Chondrocyte (in vitro differentiated cells): ENCODE data around the gene ABCA4. TPM values are rescaled to one million over a fixed set of nuclear protein-coding genes. Genes with fewer than 3 reads are reported as not detected.

Source experiments
- DNase-seq: peaks from one replicate; pipeline ENCODE4 v3.0.0; 2021; ENCODE audit warnings: mixed read lengths, low spot score
- H3K27ac Mint-ChIP-seq: one replicate; pipeline ENCODE4 v1.8.0; 2021; ENCODE audit warnings: mild to moderate bottlenecking, moderate library complexity, mixed read lengths; ENCODE audit not compliant: unreplicated experiment
- H3K27me3 Mint-ChIP-seq: 2 replicates; pipeline ENCODE4 v1.8.0; 2021; ENCODE audit warnings: low read depth, mixed read lengths
- H3K36me3 Mint-ChIP-seq: 2 replicates; pipeline ENCODE4 v1.8.0; 2021; ENCODE audit warnings: low read depth, mixed read lengths
- H3K4me1 Mint-ChIP-seq: 2 replicates; pipeline ENCODE4 v1.8.0; 2021; ENCODE audit warnings: low read depth, mild to moderate bottlenecking, mixed read lengths
- H3K4me3 Mint-ChIP-seq: one replicate; pipeline ENCODE4 v1.8.0; 2021; ENCODE audit warnings: mild to moderate bottlenecking, moderate library complexity, mixed read lengths; ENCODE audit not compliant: unreplicated experiment
- H3K9me3 Mint-ChIP-seq: 2 replicates; pipeline ENCODE4 v1.8.0; 2021; ENCODE audit warnings: low read depth, mixed read lengths
- total RNA-seq: library from RNA; stranded (reverse); gene quantifications from 3 replicates; pipeline ENCODE4 v1.2.1, GENCODE V29; 2021
- TF ChIP-seq, protein P1 (sequence below): fragments of 200-600 bp; sonication (generic); IDR thresholded peaks from 2 replicates; pipeline ENCODE4 v1.5.0; 2021; ENCODE audit warnings: antibody characterized with exemption, mild to moderate bottlenecking, moderate library complexity

ABCA4 gene
- total RNA-seq, 1 donor from 2014 or later: 0.22 TPM

- Mint-ChIP-seq H3K4me3 (no peak overlapping the region), H3K4me1 (peaks cover 24% of the 10 kb centered on the region), H3K27me3 (no peaks in the 10 kb centered on the region), H3K27ac (peak overlapping the region; percentile 41), H3K36me3 (no peaks in the 10 kb centered on the region), H3K9me3 (no peaks in the 10 kb centered on the region)
- DNase-seq: no peak
- TF ChIP-seq, protein P1, sequence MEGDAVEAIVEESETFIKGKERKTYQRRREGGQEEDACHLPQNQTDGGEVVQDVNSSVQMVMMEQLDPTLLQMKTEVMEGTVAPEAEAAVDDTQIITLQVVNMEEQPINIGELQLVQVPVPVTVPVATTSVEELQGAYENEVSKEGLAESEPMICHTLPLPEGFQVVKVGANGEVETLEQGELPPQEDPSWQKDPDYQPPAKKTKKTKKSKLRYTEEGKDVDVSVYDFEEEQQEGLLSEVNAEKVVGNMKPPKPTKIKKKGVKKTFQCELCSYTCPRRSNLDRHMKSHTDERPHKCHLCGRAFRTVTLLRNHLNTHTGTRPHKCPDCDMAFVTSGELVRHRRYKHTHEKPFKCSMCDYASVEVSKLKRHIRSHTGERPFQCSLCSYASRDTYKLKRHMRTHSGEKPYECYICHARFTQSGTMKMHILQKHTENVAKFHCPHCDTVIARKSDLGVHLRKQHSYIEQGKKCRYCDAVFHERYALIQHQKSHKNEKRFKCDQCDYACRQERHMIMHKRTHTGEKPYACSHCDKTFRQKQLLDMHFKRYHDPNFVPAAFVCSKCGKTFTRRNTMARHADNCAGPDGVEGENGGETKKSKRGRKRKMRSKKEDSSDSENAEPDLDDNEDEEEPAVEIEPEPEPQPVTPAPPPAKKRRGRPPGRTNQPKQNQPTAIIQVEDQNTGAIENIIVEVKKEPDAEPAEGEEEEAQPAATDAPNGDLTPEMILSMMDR: no peak
These were observed 41.6 kb downstream of the ABCA4 start for GRCh38 chr1:94079080-94079940.

GRCh38 chr1:94072840-94073522 is 48.0 kb downstream of the ABCA4 start:
- Mint-ChIP-seq H3K9me3 (no peaks in the 10 kb centered on the region), H3K4me3 (no peak overlapping the region), H3K36me3 (no peaks in the 10 kb centered on the region), H3K27me3 (no peaks in the 10 kb centered on the region), H3K27ac (no peak overlapping the region), H3K4me1 (peaks cover 38% of the 10 kb centered on the region)
- TF ChIP-seq, protein P1: no peak
- DNase-seq: no peak

DNA sequence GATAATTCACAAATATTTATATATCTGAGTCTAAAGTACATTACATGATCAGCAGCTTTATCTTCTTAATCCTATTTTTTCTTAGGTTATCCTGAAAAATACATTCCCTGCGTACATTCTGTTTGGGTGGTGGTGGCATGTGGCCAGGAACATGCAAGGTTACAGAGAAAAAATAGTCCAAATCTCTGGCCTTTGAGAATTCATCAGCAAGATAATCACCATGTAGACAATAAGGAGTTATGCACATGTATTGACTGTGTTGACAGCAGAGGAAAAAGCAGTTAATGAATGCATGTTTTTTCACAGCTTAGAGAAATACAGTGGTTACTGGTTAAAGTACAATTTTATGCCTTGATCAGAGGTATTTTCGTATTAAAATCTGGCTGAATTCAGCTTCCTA is 49.0 kb downstream of the ABCA4 start:
- TF ChIP-seq, protein P1: no peak
- no peaks in the 10 kb centered on the region for H3K36me3 Mint-ChIP-seq
- DNase-seq: no peak
- H3K27me3 Mint-ChIP-seq: no peaks in the 10 kb centered on the region
- no peaks in the 10 kb centered on the region for H3K9me3 Mint-ChIP-seq
- no peak overlapping the region for H3K27ac Mint-ChIP-seq
- peaks cover 44% of the 10 kb centered on the region for H3K4me1 Mint-ChIP-seq
- H3K4me3 Mint-ChIP-seq: no peak overlapping the region

DNA sequence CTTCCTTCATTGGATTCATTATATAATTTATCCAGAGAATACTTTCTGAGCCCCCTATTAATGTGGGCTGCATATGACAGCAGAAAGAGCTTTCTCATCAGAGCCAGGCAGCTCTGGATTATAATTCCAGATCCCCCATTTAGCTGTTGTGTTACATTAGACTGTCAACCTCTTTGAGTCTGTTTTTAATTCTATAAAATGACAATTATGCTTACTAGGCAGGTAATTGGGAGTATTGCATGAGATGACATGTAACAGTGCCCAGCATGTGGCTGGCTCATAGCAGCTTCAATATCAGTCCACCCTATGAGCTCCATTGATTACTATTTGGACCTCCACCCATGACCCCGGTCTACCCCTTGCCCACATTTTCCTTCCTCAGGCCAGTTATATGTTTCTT is 49.6 kb downstream of the ABCA4 start:
- H3K36me3 Mint-ChIP-seq: no peaks in the 10 kb centered on the region
- H3K4me1 Mint-ChIP-seq: peaks cover 44% of the 10 kb centered on the region
- H3K4me3 Mint-ChIP-seq: no peak overlapping the region
- no peak overlapping the region for H3K27ac Mint-ChIP-seq
- no peaks in the 10 kb centered on the region for H3K27me3 Mint-ChIP-seq
- TF ChIP-seq, protein P1: no peak
- no peak for DNase-seq
- no peaks in the 10 kb centered on the region for H3K9me3 Mint-ChIP-seq

DNA sequence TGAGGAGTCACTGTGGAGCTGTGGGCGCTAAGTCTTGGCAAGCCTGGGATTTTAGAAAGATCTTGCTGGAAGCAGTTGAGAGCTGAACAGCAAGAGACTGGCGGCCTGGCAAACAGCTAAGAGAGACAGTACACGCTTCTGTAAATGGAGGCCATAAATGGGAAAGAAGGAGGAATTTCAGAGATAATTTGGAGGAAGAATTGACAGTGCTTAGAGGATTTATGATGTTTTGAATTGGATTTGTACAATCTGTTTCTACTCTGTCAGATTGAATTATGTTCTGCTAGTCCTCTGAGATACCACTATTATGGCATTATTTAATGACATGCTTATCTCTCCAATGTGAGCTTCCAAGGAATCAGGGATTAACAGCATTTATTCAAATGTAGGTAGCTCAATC is 50.1 kb downstream of the ABCA4 start:
- Mint-ChIP-seq H3K9me3 (no peaks in the 10 kb centered on the region), H3K4me3 (no peak overlapping the region), H3K27me3 (no peaks in the 10 kb centered on the region), H3K36me3 (no peaks in the 10 kb centered on the region), H3K27ac (no peak overlapping the region), H3K4me1 (peaks cover 44% of the 10 kb centered on the region)
- no peak for DNase-seq
- TF ChIP-seq, protein P1: no peak
